Vagina (tissue), 2 donors: Measurements from ENCODE around the gene CCDC169.
"Not testable (repeated sequence)": the region's sequence is repeated elsewhere in the genome, so short reads cannot be mapped to it uniquely, and the experiment has no call there.

Experiments used
- POLR2A ChIP-seq, 2 donors: fragments of 450-650 bp; IDR thresholded peaks; one replicate each; pipeline ENCODE4 v1.6.1; 2017; ENCODE audit warnings: antibody characterized with exemption in 2 of 2, mild to moderate bottlenecking in 2 of 2, moderate library complexity in 2 of 2
- TF ChIP-seq, protein P1 (sequence below), 3 experiments: fragments of 450-650 bp in 2 of 3; fragments of 200-600 bp in 1 of 3; sonication (generic) in 1 of 3; IDR thresholded peaks; one replicate each; pipeline ENCODE4 v1.5.1; 2017 to 2019; ENCODE audit warnings: antibody characterized with exemption in 3 of 3, mild to moderate bottlenecking in 2 of 3, moderate library complexity in 2 of 3

DNA sequence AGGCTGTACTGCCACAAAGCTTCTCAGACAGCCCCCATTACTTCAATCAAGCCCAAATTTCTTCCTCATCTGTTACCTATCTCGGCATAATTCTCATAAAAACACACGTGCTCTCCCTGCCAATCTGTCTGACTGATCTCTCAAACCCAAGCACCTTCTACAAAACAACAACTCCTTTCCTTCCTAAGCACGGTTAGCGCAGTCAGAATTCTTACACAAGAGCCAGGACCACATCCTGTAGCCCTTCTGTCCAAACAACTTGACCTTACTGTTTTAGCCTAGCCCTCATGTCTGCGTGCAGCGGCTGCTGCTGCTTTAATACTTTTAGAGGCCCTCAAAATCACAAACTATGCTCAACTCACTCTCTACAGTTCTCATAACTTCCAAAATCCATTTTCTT lies 22.2 kb upstream of the CCDC169 start:
- not testable (repeated sequence) for TF ChIP-seq POLR2A (IDR thresholded peaks at IDR 0.05)
- TF ChIP-seq, protein P1, sequence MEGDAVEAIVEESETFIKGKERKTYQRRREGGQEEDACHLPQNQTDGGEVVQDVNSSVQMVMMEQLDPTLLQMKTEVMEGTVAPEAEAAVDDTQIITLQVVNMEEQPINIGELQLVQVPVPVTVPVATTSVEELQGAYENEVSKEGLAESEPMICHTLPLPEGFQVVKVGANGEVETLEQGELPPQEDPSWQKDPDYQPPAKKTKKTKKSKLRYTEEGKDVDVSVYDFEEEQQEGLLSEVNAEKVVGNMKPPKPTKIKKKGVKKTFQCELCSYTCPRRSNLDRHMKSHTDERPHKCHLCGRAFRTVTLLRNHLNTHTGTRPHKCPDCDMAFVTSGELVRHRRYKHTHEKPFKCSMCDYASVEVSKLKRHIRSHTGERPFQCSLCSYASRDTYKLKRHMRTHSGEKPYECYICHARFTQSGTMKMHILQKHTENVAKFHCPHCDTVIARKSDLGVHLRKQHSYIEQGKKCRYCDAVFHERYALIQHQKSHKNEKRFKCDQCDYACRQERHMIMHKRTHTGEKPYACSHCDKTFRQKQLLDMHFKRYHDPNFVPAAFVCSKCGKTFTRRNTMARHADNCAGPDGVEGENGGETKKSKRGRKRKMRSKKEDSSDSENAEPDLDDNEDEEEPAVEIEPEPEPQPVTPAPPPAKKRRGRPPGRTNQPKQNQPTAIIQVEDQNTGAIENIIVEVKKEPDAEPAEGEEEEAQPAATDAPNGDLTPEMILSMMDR (IDR thresholded peaks at IDR 0.05) = not testable (repeated sequence)
